Endodermal cell (in vitro differentiated cells): ENCODE measurements around the gene SFXN5. TPM values are rescaled to one million over a fixed set of nuclear protein-coding genes. Genes with fewer than 3 reads are reported as not detected.

Source experiments
- DNase-seq: peaks from one replicate; pipeline ENCODE4 v3.0.0-alpha.2; 2017
- H3K27ac ChIP-seq: 2 replicates; pipeline ENCODE4 v1.5.1; 2013; ENCODE audit warnings: mild to moderate bottlenecking, low read depth, low read length, moderate library complexity
- H3K27me3 ChIP-seq: 2 replicates; pipeline ENCODE4 v1.6.1; 2013; ENCODE audit warnings: mild to moderate bottlenecking, low read length, moderate library complexity; ENCODE audit not compliant: insufficient read depth, control insufficient read depth, poor library complexity, severe bottlenecking
- H3K36me3 ChIP-seq: 2 replicates; pipeline ENCODE4 v1.7.0; 2013; ENCODE audit warnings: mild to moderate bottlenecking, low read length, moderate library complexity; ENCODE audit not compliant: control insufficient read depth, insufficient read depth
- H3K4me1 ChIP-seq: one replicate; pipeline ENCODE4 v1.7.0; 2013; ENCODE audit warnings: low read length; ENCODE audit not compliant: control insufficient read depth, insufficient read depth
- H3K4me3 ChIP-seq: 2 replicates; pipeline ENCODE4 v1.5.1; 2013; ENCODE audit warnings: mild to moderate bottlenecking, low read length, moderate library complexity
- H3K9ac ChIP-seq: 2 replicates; pipeline ENCODE4 v1.6.1; 2013; ENCODE audit warnings: mild to moderate bottlenecking, low read length, moderate library complexity; ENCODE audit not compliant: poor library complexity, severe bottlenecking; ENCODE audit errors: extremely low read depth
- H3K9me3 ChIP-seq: 2 replicates; pipeline ENCODE4 v1.6.1; 2013; ENCODE audit warnings: mild to moderate bottlenecking, low read length, moderate library complexity; ENCODE audit not compliant: control insufficient read depth
- H3K27ac Mint-ChIP-seq: 2 replicates; pipeline ENCODE4 v1.8.0; 2020; ENCODE audit warnings: mixed read lengths
- H3K27me3 Mint-ChIP-seq: 2 replicates; pipeline ENCODE4 v1.8.0; 2021; ENCODE audit warnings: mild to moderate bottlenecking, mixed read lengths; ENCODE audit not compliant: insufficient read depth
- H3K36me3 Mint-ChIP-seq: 2 replicates; pipeline ENCODE4 v1.8.0; 2020; ENCODE audit warnings: low read depth, mixed read lengths
- H3K4me1 Mint-ChIP-seq: 2 replicates; pipeline ENCODE4 v1.8.0; 2020; ENCODE audit warnings: mixed read lengths
- H3K4me3 Mint-ChIP-seq: 2 replicates; pipeline ENCODE4 v1.8.0; 2020; ENCODE audit warnings: mild to moderate bottlenecking, moderate library complexity, mixed read lengths
- H3K9me3 Mint-ChIP-seq: 2 replicates; pipeline ENCODE4 v1.8.0; 2020; ENCODE audit warnings: mild to moderate bottlenecking, mixed read lengths
- WGBS, 2 experiments: methylation state at CpG; one replicate each; pipeline versions ENCODE4 v1.1.5 to v1.1.7; 2013; ENCODE audit warnings: missing lambda C conversion rate in 2 of 2, mixed read lengths in 1 of 2; ENCODE audit not compliant: insufficient coverage in 1 of 2, insufficient read length in 1 of 2; 5-methylcytosine and 5-hydroxymethylcytosine counted together
- total RNA-seq, 2 donors: library from RNA; stranded (reverse); fragmentation: NEBNext Ultra II Directional in 1 of 2; extraction: Animal tissue kit (Norgen Biotek cat#: 25700) in 1 of 2; gene quantifications; 2 replicates in 1 of 2; 3 replicates in 1 of 2; pipeline ENCODE4 v1.2.1, GENCODE V29; 2021
- TF ChIP-seq, protein P1 (sequence below): fragments of 200-600 bp; sonication (generic); conservative IDR thresholded peaks from 2 replicates; pipeline ENCODE4 v1.5.0; 2021; ENCODE audit warnings: antibody characterized with exemption, mild to moderate bottlenecking

The SFXN5 gene
- total RNA-seq, 2 donors from 2014 or later, result 30.7 to 32.8 TPM

- H3K27ac ChIP-seq, result no peak overlapping the region
- no peaks in the 10 kb centered on the region for H3K9me3 ChIP-seq
- DNase-seq, result peak; percentile 78
- H3K27me3 Mint-ChIP-seq, result no peaks in the 10 kb centered on the region
- H3K36me3 Mint-ChIP-seq, result no peaks in the 10 kb centered on the region
- H3K27me3 ChIP-seq, result peaks cover 100% of the 10 kb centered on the region
- WGBS, 2 experiments, result 2 to 4% methylated on average over 8 to 36 of the region's 36 CpGs
- TF ChIP-seq, protein P1, sequence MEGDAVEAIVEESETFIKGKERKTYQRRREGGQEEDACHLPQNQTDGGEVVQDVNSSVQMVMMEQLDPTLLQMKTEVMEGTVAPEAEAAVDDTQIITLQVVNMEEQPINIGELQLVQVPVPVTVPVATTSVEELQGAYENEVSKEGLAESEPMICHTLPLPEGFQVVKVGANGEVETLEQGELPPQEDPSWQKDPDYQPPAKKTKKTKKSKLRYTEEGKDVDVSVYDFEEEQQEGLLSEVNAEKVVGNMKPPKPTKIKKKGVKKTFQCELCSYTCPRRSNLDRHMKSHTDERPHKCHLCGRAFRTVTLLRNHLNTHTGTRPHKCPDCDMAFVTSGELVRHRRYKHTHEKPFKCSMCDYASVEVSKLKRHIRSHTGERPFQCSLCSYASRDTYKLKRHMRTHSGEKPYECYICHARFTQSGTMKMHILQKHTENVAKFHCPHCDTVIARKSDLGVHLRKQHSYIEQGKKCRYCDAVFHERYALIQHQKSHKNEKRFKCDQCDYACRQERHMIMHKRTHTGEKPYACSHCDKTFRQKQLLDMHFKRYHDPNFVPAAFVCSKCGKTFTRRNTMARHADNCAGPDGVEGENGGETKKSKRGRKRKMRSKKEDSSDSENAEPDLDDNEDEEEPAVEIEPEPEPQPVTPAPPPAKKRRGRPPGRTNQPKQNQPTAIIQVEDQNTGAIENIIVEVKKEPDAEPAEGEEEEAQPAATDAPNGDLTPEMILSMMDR, result no peak
- peaks cover 19% of the 10 kb centered on the region for H3K4me1 Mint-ChIP-seq
- H3K9me3 Mint-ChIP-seq, result peaks cover 16% of the 10 kb centered on the region
- peaks cover 11% of the 10 kb centered on the region for H3K4me1 ChIP-seq
- no peak overlapping the region for H3K4me3 ChIP-seq
- peak overlapping the region; percentile 21 for H3K4me3 Mint-ChIP-seq
- no peaks in the 10 kb centered on the region for H3K36me3 ChIP-seq
- H3K9ac ChIP-seq, result no peak overlapping the region
- H3K27ac Mint-ChIP-seq, result no peak overlapping the region
These were observed 147.6 kb downstream of the SFXN5 start for GRCh38 chr2:72923833-72924352.

- Mint-ChIP-seq H3K9me3 (peaks cover 16% of the 10 kb centered on the region), H3K36me3 (no peaks in the 10 kb centered on the region), H3K27ac (no peak overlapping the region), H3K4me3 (no peak overlapping the region), H3K4me1 (peaks cover 21% of the 10 kb centered on the region), H3K27me3 (peaks cover 5% of the 10 kb centered on the region)
- H3K4me1 ChIP-seq, result peaks cover 15% of the 10 kb centered on the region
- H3K9me3 ChIP-seq, result no peaks in the 10 kb centered on the region
- no peak overlapping the region for H3K27ac ChIP-seq
- H3K27me3 ChIP-seq, result peaks cover 100% of the 10 kb centered on the region
- 25 to 46% methylated on average over 1 of the region's 1 CpG for WGBS, 2 experiments
- no peak overlapping the region for H3K9ac ChIP-seq
- H3K4me3 ChIP-seq, result no peak overlapping the region
- H3K36me3 ChIP-seq, result no peaks in the 10 kb centered on the region
- DNase-seq, result peak; percentile 41
- TF ChIP-seq, protein P1, result no peak
These were observed 149.7 kb downstream of the SFXN5 start for GRCh38 chr2:72921853-72922252.

- 9 to 16% methylated on average over 7 to 15 of the region's 15 CpGs for WGBS, 2 experiments
- H3K4me1 Mint-ChIP-seq, result peaks cover 20% of the 10 kb centered on the region
- no peak overlapping the region for H3K27ac Mint-ChIP-seq
- TF ChIP-seq, protein P1, result no peak
- H3K27me3 ChIP-seq, result peaks cover 100% of the 10 kb centered on the region
- no peak overlapping the region for H3K27ac ChIP-seq
- DNase-seq, result peak; percentile 33
- H3K4me3 ChIP-seq, result no peak overlapping the region
- no peaks in the 10 kb centered on the region for H3K9me3 ChIP-seq
- H3K27me3 Mint-ChIP-seq, result peaks cover 11% of the 10 kb centered on the region
- no peak overlapping the region for H3K9ac ChIP-seq
- no peaks in the 10 kb centered on the region for H3K36me3 Mint-ChIP-seq
- H3K36me3 ChIP-seq, result no peaks in the 10 kb centered on the region
- peaks cover 16% of the 10 kb centered on the region for H3K9me3 Mint-ChIP-seq
- H3K4me1 ChIP-seq, result peaks cover 21% of the 10 kb centered on the region
- H3K4me3 Mint-ChIP-seq, result no peak overlapping the region
These were observed 150.2 kb downstream of the SFXN5 start for GRCh38 chr2:72921088-72921851.
